Pancreas (tissue), 10 donors: ENCODE data around the gene BPIFB3. TPM values are rescaled to one million over a fixed set of nuclear protein-coding genes. Genes with fewer than 3 reads are reported as not detected.

ENCODE experiments used
- ATAC-seq, 4 donors: fragments of 200-7000 bp; cut with Tn5 transposase; one replicate each; pipeline versions ENCODE4 v1.8.0 to v1.9.1; 2020; ENCODE audit warnings: mild to moderate bottlenecking in 4 of 4, moderate library complexity in 4 of 4
- DNase-seq, 6 donors: peaks; one replicate each; pipeline ENCODE4 v3.0.0-alpha.2; 2020
- FAIRE-seq: peaks from 2 replicates; lab custom pipeline; 2012; peaks lifted over from hg19 to GRCh38; lab: Jason Lieb, UNC
- H3K27ac ChIP-seq, 4 donors: fragments of 200-600 bp; sonication (generic); 1 replicate in 3 of 4; 2 replicates in 1 of 4; pipeline versions ENCODE4 v1.5.0 to v1.8.0; 2020
- H3K27me3 ChIP-seq, 4 donors: fragments of 200-600 bp; one replicate each; pipeline ENCODE4 v1.8.0; 2021
- H3K36me3 ChIP-seq, 3 donors: fragments of 200-600 bp; sonication (generic) in 1 of 3; one replicate each; pipeline versions ENCODE4 v1.5.0 to v1.8.0; 2020 to 2021
- H3K4me1 ChIP-seq, 3 donors: fragments of 200-600 bp; one replicate each; pipeline ENCODE4 v1.8.0; 2021
- H3K4me3 ChIP-seq, 4 donors: fragments of 200-600 bp; sonication (generic) in 2 of 4; one replicate each; pipeline versions ENCODE4 v1.5.0 to v1.8.0; 2020 to 2021
- H3K9me3 ChIP-seq, 4 donors: fragments of 200-600 bp; one replicate each; pipeline ENCODE4 v1.8.0; 2021
- CTCF ChIP-seq, 4 donors: fragments of 200-600 bp; sonication (generic) in 3 of 4; IDR thresholded peaks; one replicate each; pipeline versions ENCODE4 v1.5.0 to v1.8.0; 2021; ENCODE audit warnings: antibody characterized with exemption in 4 of 4
- WGBS, 2 donors: extraction: QIAGEN DNeasy Blood & Tissue Kit; methylation state at CpG; one replicate each; pipeline ENCODE4 v1.1.7; 2013; 5-methylcytosine and 5-hydroxymethylcytosine counted together
- intact Hi-C, 3 donors: fragments of 100-400 bp; cut with DNase I; formaldehyde crosslinking; loops; one replicate each; pipeline versions ENCODE4 v1.11.1 to v1.14.2; 2022
- polyA plus RNA-seq, 2 donors: library from polyadenylated mRNA; stranded (reverse); fragments of 200-250 nt; gene quantifications; one replicate each; pipeline ENCODE4 v1.2.3, GENCODE V29; 2013
- total RNA-seq, 6 donors: library from RNA; stranded (reverse); fragmentation: NEBNext Ultra II Directional in 4 of 6; extraction: Animal tissue kit (Norgen Biotek cat#: 25700) in 4 of 6; gene quantifications; one replicate each; pipeline versions ENCODE4 v1.2.1 to v1.2.4, GENCODE V29; 2021 to 2023
- donor health status: healthy with polysubstance abuse.
- donor health status: DM: no; HTN: no; CAD: no; lungs with moderate emphysema.
- donor health status: DM: no; HTN: no; CAD: no.
- donor health status: control.
- donor health status: control.
- donor health status: Bipolar disorder and iron deficiency.
- donor health status: DM: yes; HTN: yes; CAD: no.
- donor health status: DM: no; HTN: no; CAD: no.
- donor health status: DM: no; HTN: no; CAD: no.
- donor health status: DM: yes; HTN: yes; CAD: no.

BPIFB3 gene
- total and polyA plus RNA-seq, 8 donors: not detected

DNA sequence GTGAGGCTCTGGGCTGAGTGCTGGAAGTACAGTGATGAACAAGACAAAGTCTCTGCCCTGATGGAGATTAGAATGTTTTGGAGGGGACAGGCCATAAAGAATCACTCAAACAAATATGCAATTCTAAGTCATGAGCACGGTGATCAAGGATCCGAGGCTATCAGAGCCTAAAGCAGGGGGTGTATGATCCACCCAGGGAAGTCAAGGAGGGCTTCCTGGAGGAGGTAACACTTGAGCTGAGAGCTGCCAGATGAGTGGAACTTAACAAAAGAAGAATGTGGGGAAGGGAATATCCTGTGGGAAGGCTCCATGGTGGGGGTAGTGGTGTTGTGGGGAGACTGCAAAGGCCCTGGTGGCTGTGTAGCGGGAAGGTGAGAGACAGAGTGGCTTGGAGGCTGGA is 38.0 kb downstream of the BPIFB3 start:
- Histone ChIP-seq H3K4me3 (no peak overlapping the region), H3K9me3 (no peaks in the 10 kb centered on the region), H3K4me1 (no peaks in the 10 kb centered on the region), H3K27ac (no peak overlapping the region), H3K36me3 (no peaks in the 10 kb centered on the region), H3K27me3 (no peaks in the 10 kb centered on the region)
- TF ChIP-seq CTCF (IDR thresholded peaks at IDR 0.05): no peak
- DNase-seq (no peak), FAIRE-seq (no peak), ATAC-seq (no peak)
- intact Hi-C loops: loop anchor here in 2 of 3 donors (5.0 to 10.0 kb wide), 5 partner anchors 113 to 307 kb away; no protein-coding TSS in a partner anchor
- 75 to 90% methylated on average over 3 of the region's 3 CpGs for WGBS, 2 donors

- WGBS, 2 donors: 74 to 77% methylated on average over 3 of the region's 3 CpGs
- no peak overlapping the region for H3K27ac ChIP-seq
- FAIRE-seq (no peak), ATAC-seq (no peak), DNase-seq (no peak)
- H3K9me3 ChIP-seq: no peaks in the 10 kb centered on the region
- no peaks in the 10 kb centered on the region for H3K36me3 ChIP-seq
- intact Hi-C loops: loop anchor here in 2 of 3 donors (5.0 to 10.0 kb wide), 5 partner anchors 112 to 308 kb away; no protein-coding TSS in a partner anchor
- H3K27me3 ChIP-seq: no peaks in the 10 kb centered on the region
- TF ChIP-seq CTCF (IDR thresholded peaks at IDR 0.05): no peak
- H3K4me3 ChIP-seq: no peak overlapping the region
- no peaks in the 10 kb centered on the region for H3K4me1 ChIP-seq
Measured at GRCh38 chr20:33092361-33092760, 38.7 kb downstream of the BPIFB3 start.

- no peak for TF ChIP-seq CTCF (IDR thresholded peaks at IDR 0.05)
- no peaks in the 10 kb centered on the region for H3K4me1 ChIP-seq
- DNase-seq (no peak), FAIRE-seq (no peak), ATAC-seq (no peak)
- no peaks in the 10 kb centered on the region for H3K27me3 ChIP-seq
- no peak overlapping the region for H3K4me3 ChIP-seq
- no peak overlapping the region for H3K27ac ChIP-seq
- no peaks in the 10 kb centered on the region for H3K9me3 ChIP-seq
- H3K36me3 ChIP-seq: no peaks in the 10 kb centered on the region
- intact Hi-C loops: loop anchor here in 2 of 3 donors (5.0 to 10.0 kb wide), 5 partner anchors 112 to 308 kb away; no protein-coding TSS in a partner anchor
- 51 to 60% methylated on average over 1 of the region's 1 CpG for WGBS, 2 donors
Measured at GRCh38 chr20:33093074-33093473, 39.4 kb downstream of the BPIFB3 start.

- DNase-seq (no peak), ATAC-seq (no peak), FAIRE-seq (no peak)
- no peaks in the 10 kb centered on the region for H3K27me3 ChIP-seq
- H3K36me3 ChIP-seq: no peaks in the 10 kb centered on the region
- 0 to 34% methylated on average over 1 of the region's 1 CpG for WGBS, 2 donors
- H3K9me3 ChIP-seq: no peaks in the 10 kb centered on the region
- H3K4me1 ChIP-seq: no peaks in the 10 kb centered on the region
- H3K4me3 ChIP-seq: no peak overlapping the region
- no peak overlapping the region for H3K27ac ChIP-seq
- TF ChIP-seq CTCF (IDR thresholded peaks at IDR 0.05): no peak
- intact Hi-C loops: loop anchor here in 2 of 3 donors (5.0 to 10.0 kb wide), 5 partner anchors 111 to 309 kb away; no protein-coding TSS in a partner anchor
Measured at GRCh38 chr20:33093582-33093981, 39.9 kb downstream of the BPIFB3 start.

DNA sequence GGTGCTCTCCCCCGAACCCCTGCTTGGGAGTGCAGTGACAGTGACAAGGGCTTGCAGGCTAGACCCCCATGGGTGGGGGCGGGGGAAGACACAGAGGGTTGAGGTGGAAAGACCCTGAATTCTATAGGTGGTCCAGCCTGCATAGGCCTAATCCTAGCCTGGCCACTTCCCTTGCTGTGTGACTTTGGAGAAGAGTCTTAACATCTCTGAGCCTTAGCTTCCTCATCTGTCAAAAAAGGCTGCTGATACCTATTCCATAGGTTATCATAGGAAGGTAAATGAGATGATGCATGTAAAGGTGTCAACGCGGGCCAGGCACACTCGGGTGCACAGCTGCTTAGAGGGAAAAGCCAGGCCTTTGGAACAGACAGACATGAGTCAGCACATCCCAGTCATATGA is 41.5 kb downstream of the BPIFB3 start:
- intact Hi-C loops: loop anchor here in 2 of 3 donors (10.0 kb wide), 4 partner anchors 110 to 310 kb away; no protein-coding TSS in a partner anchor
- Histone ChIP-seq H3K36me3 (no peaks in the 10 kb centered on the region), H3K27me3 (no peaks in the 10 kb centered on the region), H3K9me3 (no peaks in the 10 kb centered on the region), H3K4me1 (no peaks in the 10 kb centered on the region), H3K27ac (no peak overlapping the region), H3K4me3 (no peak overlapping the region)
- ATAC-seq (no peak), DNase-seq (no peak), FAIRE-seq (no peak)
- TF ChIP-seq CTCF (IDR thresholded peaks at IDR 0.05): no peak
- whole genome bisulfite sequencing, 2 donors: 80 to 97% methylated on average over 4 to 5 of the region's 5 CpGs
